Endodermal cell (in vitro differentiated cells): ENCODE measurements around the gene CYB5B. TPM values are rescaled to one million over a fixed set of nuclear protein-coding genes. Genes with fewer than 3 reads are reported as not detected.

Experiments
- DNase-seq: peaks from one replicate; pipeline ENCODE4 v3.0.0-alpha.2; 2017
- H3K27ac ChIP-seq: 2 replicates; pipeline ENCODE4 v1.5.1; 2013; ENCODE audit warnings: mild to moderate bottlenecking, low read depth, low read length, moderate library complexity
- H3K27me3 ChIP-seq: 2 replicates; pipeline ENCODE4 v1.6.1; 2013; ENCODE audit warnings: mild to moderate bottlenecking, low read length, moderate library complexity; ENCODE audit not compliant: insufficient read depth, control insufficient read depth, poor library complexity, severe bottlenecking
- H3K36me3 ChIP-seq: 2 replicates; pipeline ENCODE4 v1.7.0; 2013; ENCODE audit warnings: mild to moderate bottlenecking, low read length, moderate library complexity; ENCODE audit not compliant: control insufficient read depth, insufficient read depth
- H3K4me1 ChIP-seq: one replicate; pipeline ENCODE4 v1.7.0; 2013; ENCODE audit warnings: low read length; ENCODE audit not compliant: control insufficient read depth, insufficient read depth
- H3K4me3 ChIP-seq: 2 replicates; pipeline ENCODE4 v1.5.1; 2013; ENCODE audit warnings: mild to moderate bottlenecking, low read length, moderate library complexity
- H3K9ac ChIP-seq: 2 replicates; pipeline ENCODE4 v1.6.1; 2013; ENCODE audit warnings: mild to moderate bottlenecking, low read length, moderate library complexity; ENCODE audit not compliant: poor library complexity, severe bottlenecking; ENCODE audit errors: extremely low read depth
- H3K9me3 ChIP-seq: 2 replicates; pipeline ENCODE4 v1.6.1; 2013; ENCODE audit warnings: mild to moderate bottlenecking, low read length, moderate library complexity; ENCODE audit not compliant: control insufficient read depth
- H3K27ac Mint-ChIP-seq: 2 replicates; pipeline ENCODE4 v1.8.0; 2020; ENCODE audit warnings: mixed read lengths
- H3K27me3 Mint-ChIP-seq: 2 replicates; pipeline ENCODE4 v1.8.0; 2021; ENCODE audit warnings: mild to moderate bottlenecking, mixed read lengths; ENCODE audit not compliant: insufficient read depth
- H3K36me3 Mint-ChIP-seq: 2 replicates; pipeline ENCODE4 v1.8.0; 2020; ENCODE audit warnings: low read depth, mixed read lengths
- H3K4me1 Mint-ChIP-seq: 2 replicates; pipeline ENCODE4 v1.8.0; 2020; ENCODE audit warnings: mixed read lengths
- H3K4me3 Mint-ChIP-seq: 2 replicates; pipeline ENCODE4 v1.8.0; 2020; ENCODE audit warnings: mild to moderate bottlenecking, moderate library complexity, mixed read lengths
- H3K9me3 Mint-ChIP-seq: 2 replicates; pipeline ENCODE4 v1.8.0; 2020; ENCODE audit warnings: mild to moderate bottlenecking, mixed read lengths
- WGBS, 2 experiments: methylation state at CpG; one replicate each; pipeline versions ENCODE4 v1.1.5 to v1.1.7; 2013; ENCODE audit warnings: missing lambda C conversion rate in 2 of 2, mixed read lengths in 1 of 2; ENCODE audit not compliant: insufficient coverage in 1 of 2, insufficient read length in 1 of 2; 5-methylcytosine and 5-hydroxymethylcytosine counted together
- total RNA-seq, 2 donors: library from RNA; stranded (reverse); fragmentation: NEBNext Ultra II Directional in 1 of 2; extraction: Animal tissue kit (Norgen Biotek cat#: 25700) in 1 of 2; gene quantifications; 2 replicates in 1 of 2; 3 replicates in 1 of 2; pipeline ENCODE4 v1.2.1, GENCODE V29; 2021
- TF ChIP-seq, protein P1 (sequence below): fragments of 200-600 bp; sonication (generic); conservative IDR thresholded peaks from 2 replicates; pipeline ENCODE4 v1.5.0; 2021; ENCODE audit warnings: antibody characterized with exemption, mild to moderate bottlenecking

CYB5B gene
- total RNA-seq, 2 donors from 2014 or later = 123 to 131 TPM

DNA sequence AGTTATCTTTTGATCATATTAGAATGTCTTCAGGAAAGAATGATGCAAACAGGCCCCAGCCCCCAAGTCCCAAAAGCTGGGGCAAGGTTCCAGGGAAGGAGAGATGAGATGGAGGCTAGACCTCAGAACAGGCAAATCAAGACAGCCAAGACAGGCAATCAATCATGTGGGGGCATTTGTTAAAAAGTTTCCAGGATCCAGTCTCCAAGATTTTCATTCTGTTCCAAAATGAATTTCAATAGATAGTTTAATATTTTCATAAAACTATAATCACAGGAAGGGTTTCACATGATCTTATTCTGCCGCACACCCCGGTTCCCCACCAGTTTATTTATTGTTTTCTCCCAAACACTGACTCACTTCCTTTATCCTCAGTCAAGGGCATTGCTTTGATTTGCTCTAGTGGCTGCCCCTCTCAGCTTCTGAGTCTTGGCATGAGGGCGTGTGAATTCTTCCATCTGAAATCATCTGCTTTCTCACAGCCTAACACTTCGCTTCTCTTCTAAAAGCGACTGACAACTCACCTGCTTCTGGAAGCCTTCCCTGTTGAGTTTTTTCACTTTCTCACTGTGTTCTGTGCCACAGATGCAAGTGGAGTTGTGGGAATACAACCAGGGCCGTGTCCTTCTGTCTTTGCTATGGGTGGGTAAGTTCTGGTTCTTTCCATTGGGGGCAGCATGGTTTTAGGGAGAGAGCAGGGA is 26.4 kb upstream of the CYB5B start:
- H3K27ac ChIP-seq = no peak overlapping the region
- 38 to 47% methylated on average over 3 to 6 of the region's 6 CpGs for WGBS, 2 experiments

DNA sequence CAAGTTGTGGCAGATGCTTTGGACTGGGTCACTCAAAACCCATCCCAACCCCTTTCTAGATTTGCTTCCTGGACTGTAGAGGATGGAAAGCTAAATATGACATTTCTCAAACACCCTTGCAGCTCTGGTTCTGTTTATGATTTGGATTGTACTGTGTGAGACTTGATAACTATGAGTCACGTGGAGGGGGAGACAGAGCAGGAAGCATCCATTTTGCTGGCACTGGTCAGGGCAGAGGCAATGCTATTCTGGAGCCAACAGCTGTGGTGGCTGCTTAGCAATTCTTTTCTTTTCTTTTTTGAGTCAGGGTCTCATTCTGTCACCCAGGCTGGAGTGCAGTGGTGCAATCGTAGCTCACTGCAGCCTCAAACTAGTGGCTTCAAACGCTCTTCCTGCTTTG is 25.1 kb upstream of the CYB5B start:
- H3K27me3 ChIP-seq = no peaks in the 10 kb centered on the region
- WGBS, 2 experiments = 84 to 91% methylated on average over 3 of the region's 3 CpGs
- Mint-ChIP-seq H3K27ac (no peak overlapping the region), H3K4me1 (peaks cover 22% of the 10 kb centered on the region), H3K27me3 (no peaks in the 10 kb centered on the region), H3K36me3 (no peaks in the 10 kb centered on the region), H3K9me3 (no peaks in the 10 kb centered on the region), H3K4me3 (no peak overlapping the region)
- H3K27ac ChIP-seq = no peak overlapping the region
- no peaks in the 10 kb centered on the region for H3K9me3 ChIP-seq
- no peak for DNase-seq
- no peaks in the 10 kb centered on the region for H3K36me3 ChIP-seq
- TF ChIP-seq, protein P1, sequence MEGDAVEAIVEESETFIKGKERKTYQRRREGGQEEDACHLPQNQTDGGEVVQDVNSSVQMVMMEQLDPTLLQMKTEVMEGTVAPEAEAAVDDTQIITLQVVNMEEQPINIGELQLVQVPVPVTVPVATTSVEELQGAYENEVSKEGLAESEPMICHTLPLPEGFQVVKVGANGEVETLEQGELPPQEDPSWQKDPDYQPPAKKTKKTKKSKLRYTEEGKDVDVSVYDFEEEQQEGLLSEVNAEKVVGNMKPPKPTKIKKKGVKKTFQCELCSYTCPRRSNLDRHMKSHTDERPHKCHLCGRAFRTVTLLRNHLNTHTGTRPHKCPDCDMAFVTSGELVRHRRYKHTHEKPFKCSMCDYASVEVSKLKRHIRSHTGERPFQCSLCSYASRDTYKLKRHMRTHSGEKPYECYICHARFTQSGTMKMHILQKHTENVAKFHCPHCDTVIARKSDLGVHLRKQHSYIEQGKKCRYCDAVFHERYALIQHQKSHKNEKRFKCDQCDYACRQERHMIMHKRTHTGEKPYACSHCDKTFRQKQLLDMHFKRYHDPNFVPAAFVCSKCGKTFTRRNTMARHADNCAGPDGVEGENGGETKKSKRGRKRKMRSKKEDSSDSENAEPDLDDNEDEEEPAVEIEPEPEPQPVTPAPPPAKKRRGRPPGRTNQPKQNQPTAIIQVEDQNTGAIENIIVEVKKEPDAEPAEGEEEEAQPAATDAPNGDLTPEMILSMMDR = no peak
- H3K4me3 ChIP-seq = no peak overlapping the region
- H3K9ac ChIP-seq = no peak overlapping the region
- H3K4me1 ChIP-seq = peaks cover 2% of the 10 kb centered on the region

More for the DNA sequence above, 26.4 kb upstream of the CYB5B start:
- H3K36me3 ChIP-seq = no peaks in the 10 kb centered on the region
- no peaks in the 10 kb centered on the region for H3K9me3 Mint-ChIP-seq
- H3K9me3 ChIP-seq = no peaks in the 10 kb centered on the region
- no peak overlapping the region for H3K4me3 Mint-ChIP-seq
- H3K4me1 Mint-ChIP-seq = peaks cover 17% of the 10 kb centered on the region
- H3K27me3 ChIP-seq = no peaks in the 10 kb centered on the region
- no peaks in the 10 kb centered on the region for H3K27me3 Mint-ChIP-seq
- peak overlapping the region; percentile 77 for H3K27ac Mint-ChIP-seq
- TF ChIP-seq, protein P1 = peak; percentile 81
- H3K9ac ChIP-seq = no peak overlapping the region
- no peaks in the 10 kb centered on the region for H3K4me1 ChIP-seq
- no peak overlapping the region for H3K4me3 ChIP-seq
- peak; percentile 87 for DNase-seq
- no peaks in the 10 kb centered on the region for H3K36me3 Mint-ChIP-seq

DNA sequence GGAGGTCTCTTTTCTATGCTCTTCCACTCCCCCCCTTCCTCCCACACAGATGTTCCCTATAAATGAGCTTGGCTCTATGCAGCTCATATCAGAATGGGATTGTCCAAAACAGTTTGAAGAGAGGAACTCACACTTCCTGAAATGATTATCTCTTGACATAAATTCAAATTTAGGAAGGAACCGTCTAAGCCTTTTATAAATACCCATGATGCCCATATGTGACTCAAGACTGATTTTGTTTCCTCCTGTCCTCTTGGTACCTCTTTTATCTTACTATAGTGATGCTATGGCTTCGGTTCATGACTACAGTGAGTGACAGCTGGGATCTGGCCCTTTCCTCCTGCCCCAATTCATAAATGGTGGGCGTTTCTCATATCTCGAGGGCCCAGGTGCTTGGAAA is 22.0 kb upstream of the CYB5B start:
- Mint-ChIP-seq H3K9me3 (no peaks in the 10 kb centered on the region), H3K36me3 (no peaks in the 10 kb centered on the region), H3K27ac (no peak overlapping the region), H3K4me1 (peaks cover 19% of the 10 kb centered on the region), H3K4me3 (no peak overlapping the region), H3K27me3 (no peaks in the 10 kb centered on the region)
- peaks cover 5% of the 10 kb centered on the region for H3K4me1 ChIP-seq
- DNase-seq = no peak
- 94 to 96% methylated on average over 2 to 4 of the region's 4 CpGs for WGBS, 2 experiments
- H3K9me3 ChIP-seq = no peaks in the 10 kb centered on the region
- TF ChIP-seq, protein P1 = no peak
- H3K27me3 ChIP-seq = no peaks in the 10 kb centered on the region
- H3K27ac ChIP-seq = no peak overlapping the region
- no peak overlapping the region for H3K4me3 ChIP-seq
- no peak overlapping the region for H3K9ac ChIP-seq
- H3K36me3 ChIP-seq = no peaks in the 10 kb centered on the region
